Measurements from ENCODE around the gene MYL6.
A peak's percentile ranks its signal among the peaks of the same experiment; 100 is the strongest.
"Not testable (repeated sequence)": the region's sequence is repeated elsewhere in the genome, so short reads cannot be mapped to it uniquely, and the experiment has no call there.

MYL6 gene

DNA sequence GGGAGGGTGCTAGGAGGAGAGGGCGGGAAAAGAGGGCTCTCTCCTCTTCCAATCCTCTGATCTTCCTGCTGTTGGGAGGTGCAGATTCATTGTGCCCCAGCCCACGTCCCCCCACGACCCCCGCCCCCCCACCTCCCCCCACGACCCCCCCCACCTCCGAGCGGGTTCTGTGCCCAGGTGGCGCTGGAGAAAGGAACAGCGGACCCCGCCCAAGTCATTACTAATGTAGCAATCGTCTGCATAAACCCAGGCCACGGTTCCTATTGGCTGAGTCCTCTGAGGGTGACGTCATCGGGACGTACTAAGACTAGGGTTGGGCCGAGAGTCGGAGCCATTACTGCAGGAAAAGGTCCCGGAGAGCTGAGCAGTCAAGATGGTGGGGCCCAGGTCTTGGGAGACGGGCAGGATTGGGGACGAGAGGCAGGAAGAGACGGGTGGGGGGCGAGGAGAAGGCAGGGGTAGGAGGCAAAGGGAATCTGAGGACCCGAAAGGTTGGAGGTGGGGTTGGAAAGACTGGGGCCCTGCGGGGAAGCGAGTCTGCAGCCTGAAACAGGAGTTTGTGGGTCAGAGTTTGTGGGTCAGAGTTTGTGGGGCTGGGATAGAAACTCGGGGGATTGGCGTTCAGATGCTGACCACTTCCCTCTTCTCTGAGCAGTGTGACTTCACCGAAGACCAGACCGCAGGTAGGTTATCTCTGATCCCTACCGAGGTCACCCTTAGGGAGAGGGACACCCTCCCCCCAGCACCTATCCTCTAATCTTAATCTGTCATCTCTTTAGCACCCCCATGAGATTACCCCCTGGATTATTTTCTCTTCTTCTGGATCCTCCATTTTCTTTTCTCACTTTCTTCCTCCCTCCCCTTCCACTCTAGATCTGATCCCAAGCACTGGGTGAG lies at the start of gene MYL6:
MYL6 (plus strand) TSS at position 331 of the 897 bp plus-strand sequence; CDS start at position 374, 43 bp downstream.
- peak; percentile 97 for DNase-seq

DNA sequence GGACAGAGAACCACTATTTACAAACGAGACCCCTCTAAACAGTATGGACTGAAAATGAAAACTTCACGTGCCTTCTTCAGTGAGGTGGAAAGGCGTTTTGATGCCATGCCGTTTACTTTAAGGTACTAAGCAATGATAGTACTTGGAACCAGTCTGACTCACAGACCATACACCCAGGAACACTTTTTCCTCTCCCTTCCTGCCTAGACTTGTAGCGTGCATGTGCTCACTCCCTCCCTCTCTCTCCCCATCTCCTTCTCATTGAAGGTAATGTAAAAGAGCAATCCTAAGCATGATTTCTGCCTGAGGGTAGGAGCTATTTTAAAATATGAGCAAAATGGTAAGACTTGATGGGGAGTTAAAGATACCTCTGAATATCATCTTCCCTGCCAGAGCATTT lies 47.6 kb upstream of the MYL6 start:
- no peak for DNase-seq

DNA sequence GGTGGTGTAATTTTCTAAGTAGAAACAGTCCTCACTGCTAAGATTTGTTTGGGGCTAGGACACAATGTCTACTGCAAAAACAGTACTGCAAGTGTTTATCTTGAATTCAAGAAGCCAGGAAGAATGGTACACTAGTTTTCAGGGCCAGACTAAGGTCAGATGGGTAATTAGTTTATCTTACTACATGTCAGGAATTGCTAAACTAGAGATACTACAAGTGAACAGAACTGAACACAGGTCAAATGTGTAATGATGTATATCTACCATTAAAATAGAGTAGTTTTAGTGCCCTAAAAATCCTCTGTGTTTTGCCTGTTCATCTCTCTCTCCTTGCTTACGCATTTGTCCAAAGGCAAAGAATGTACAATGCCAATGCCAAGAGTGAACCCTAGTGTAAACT lies 44.1 kb upstream of the MYL6 start:
- DNase-seq: no peak

- peak; percentile 28 to 37 for DNase-seq
Measured at GRCh38 chr12:56115329-56115728, 42.8 kb upstream of the MYL6 start.

- peak; percentile 83 to 89 for DNase-seq
Measured at GRCh38 chr12:56116267-56117081, 41.7 kb upstream of the MYL6 start, which contains the start of gene RPL41. TSS of gene RPL41 (plus strand) at chr12:56116633.

DNA sequence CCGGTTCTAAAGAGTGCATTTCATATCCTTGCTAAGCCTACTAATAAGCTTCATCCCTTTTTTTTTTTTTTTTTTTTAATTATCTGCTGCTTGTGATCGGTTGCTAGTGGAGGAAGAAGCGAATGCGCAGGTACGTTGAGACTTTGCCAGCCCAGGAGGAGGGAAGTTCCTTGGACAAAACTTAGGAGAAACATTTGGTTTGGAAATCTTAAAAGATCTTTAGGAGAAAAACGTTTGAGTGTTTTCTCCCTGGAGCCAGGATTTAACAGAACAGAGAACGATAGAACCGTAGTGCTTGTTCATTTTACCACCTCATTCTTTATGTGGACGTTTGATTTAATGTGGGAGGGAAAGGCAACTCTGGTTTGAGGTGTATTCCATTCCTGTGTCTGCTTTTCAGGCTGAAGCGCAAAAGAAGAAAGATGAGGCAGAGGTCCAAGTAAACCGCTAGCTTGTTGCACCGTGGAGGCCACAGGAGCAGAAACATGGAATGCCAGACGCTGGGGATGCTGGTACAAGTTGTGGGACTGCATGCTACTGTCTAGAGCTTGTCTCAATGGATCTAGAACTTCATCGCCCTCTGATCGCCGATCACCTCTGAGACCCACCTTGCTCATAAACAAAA lies 41.0 kb upstream of the MYL6 start:
- DNase-seq: not testable (repeated sequence)

- peak; percentile 98 for DNase-seq
Measured at GRCh38 chr12:56117778-56118687, 40.1 kb upstream of the MYL6 start, which contains the start of gene ZC3H10. TSS of gene ZC3H10 (plus strand) at chr12:56118266. CDS start at chr12:56120563, 2,297 bp downstream.

- DNase-seq: no peak
Measured at GRCh38 chr12:56118688-56119357, 39.3 kb upstream of the MYL6 start.

GRCh38 chr12:56119361-56119796 lies 38.8 kb upstream of the MYL6 start:
- DNase-seq: peak; percentile 85 to 88

DNA sequence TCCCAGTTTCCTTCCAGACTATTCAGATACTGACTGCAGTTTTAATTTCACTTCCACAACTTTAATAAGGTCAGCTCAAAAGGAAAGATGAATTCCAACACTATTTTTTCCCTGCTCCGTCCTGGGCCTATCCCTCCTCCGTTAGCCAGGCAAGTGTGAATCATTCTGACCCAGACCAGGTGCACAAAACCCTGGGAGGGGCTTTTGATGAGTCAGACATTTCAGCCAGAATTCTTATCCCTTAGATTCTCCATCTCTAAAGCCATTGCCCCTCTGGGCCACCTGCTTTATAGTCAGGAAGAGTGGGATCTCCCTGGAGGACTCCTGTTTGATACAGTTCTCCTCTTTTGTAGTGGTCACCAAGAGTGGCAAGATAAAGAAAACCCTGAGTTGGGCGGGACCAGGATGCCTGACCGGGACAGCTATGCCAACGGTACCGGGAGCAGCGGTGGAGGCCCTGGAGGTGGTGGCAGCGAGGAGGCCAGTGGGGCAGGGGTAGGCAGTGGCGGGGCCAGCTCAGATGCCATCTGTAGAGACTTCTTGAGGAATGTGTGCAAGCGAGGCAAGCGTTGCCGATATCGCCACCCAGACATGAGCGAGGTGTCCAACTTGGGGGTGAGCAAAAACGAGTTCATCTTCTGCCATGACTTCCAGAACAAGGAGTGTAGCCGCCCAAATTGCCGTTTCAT lies 37.9 kb upstream of the MYL6 start:
- no peak for DNase-seq

GRCh38 chr12:56121204-56121870 lies 36.8 kb upstream of the MYL6 start:
- no peak for DNase-seq

GRCh38 chr12:56122637-56123036 lies 35.5 kb upstream of the MYL6 start:
- DNase-seq: peak; percentile 66 to 75

- DNase-seq: no peak
Measured at GRCh38 chr12:56124133-56124532, 34.0 kb upstream of the MYL6 start.

GRCh38 chr12:56126732-56127239 lies 31.4 kb upstream of the MYL6 start:
- DNase-seq: no peak

DNA sequence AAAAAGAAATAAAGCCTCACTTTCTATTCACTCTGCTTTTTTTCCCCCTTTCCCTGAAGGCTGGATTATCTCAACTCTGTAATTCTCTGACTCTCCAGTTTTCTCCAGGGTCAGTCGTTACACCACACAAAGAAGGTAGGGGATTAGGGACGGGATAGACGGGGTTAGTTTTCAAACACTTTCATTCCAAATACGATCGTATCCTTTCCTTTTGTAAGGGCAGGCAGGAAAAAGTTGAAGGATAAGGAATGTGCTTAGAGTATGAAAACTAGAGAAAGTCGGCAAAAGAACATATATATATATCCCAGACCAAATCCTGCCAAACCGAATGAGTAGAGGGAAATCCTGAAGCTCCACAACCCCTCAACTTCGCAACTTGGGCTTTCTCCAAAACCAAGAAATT lies 30.7 kb upstream of the MYL6 start:
- no peak for DNase-seq

DNA sequence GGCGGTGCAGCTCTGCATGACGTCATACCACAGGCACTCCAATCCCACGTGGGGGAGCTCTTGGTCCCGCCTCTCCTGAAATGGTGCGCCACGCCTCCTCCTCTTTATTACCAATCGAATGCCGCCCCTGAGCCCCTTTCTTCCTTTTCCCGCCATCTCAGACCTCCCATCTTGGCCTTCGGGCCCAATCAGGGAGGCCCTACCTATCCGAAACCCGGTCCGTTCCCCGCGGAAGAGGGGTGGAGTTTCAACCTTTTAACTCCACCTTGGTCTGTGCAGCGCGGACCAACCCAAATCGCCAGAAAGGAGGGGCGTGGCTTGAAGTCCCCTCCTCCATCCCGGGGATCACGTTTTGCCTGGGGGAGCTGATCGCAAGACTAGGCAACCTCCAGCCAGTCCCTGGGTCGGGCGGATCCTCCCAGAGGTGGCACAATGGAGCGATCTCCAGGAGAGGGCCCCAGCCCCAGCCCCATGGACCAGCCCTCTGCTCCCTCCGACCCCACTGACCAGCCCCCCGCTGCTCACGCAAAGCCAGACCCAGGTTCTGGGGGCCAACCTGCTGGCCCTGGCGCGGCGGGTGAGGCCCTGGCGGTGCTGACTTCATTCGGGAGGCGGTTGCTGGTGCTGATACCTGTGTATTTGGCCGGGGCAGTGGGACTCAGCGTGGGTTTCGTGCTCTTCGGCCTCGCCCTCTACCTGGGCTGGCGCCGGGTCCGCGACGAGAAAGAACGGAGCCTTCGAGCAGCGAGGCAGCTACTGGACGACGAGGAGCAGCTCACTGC lies 30.1 kb upstream of the MYL6 start, which contains the start of gene ESYT1:
ESYT1 (plus strand) TSS at position 380 of the 782 bp plus-strand sequence; CDS start at position 433, 53 bp downstream.
- DNase-seq: peak; percentile 99

- DNase-seq: no peak
Measured at GRCh38 chr12:56128670-56129205, 29.4 kb upstream of the MYL6 start.

DNA sequence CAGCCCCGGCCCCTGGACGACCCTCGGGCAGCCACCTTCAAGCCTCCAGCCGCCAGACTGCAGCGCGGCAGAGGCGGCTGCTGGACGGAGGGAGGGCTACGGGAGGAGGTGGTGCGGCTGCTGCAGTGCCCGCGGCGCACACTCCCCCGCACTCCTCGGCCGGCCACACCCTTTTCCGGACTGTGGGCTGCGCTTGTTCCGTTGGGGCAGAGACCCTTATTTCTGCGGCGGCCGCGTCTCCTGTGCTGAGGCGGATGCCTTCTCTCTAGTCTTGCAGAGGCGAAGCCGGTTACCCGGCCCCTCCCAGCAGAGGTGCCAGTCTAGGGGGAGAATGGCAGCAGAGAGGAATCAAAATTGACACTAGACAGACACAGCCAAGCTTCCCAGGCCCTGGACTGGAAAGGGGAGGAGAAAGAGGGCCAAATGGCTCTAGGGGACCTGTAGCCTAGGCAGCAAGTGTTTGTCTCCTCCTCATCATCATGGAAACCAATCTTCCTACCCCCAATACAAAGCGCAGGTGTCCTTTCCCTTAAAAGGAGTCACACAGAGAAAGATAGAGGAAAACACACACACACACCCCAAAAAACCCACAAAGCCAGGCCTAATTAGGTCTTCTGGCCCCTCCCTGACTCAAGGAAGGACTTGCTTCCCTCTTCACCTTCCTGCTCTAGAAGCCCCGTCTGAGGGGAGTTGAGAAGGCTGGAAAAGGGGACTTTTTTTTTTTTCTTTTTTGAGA lies 28.8 kb upstream of the MYL6 start:
- DNase-seq: peak in 1 of 2 experiments; percentile 63

Data from SHP77 (cell line).